ENCODE data around the gene CRACR2A. TPM values are rescaled to one million over a fixed set of nuclear protein-coding genes. Genes with fewer than 3 reads are reported as not detected.

The CRACR2A gene
- total RNA-seq, 1 experiment from 2014 or later = not detected

DNA sequence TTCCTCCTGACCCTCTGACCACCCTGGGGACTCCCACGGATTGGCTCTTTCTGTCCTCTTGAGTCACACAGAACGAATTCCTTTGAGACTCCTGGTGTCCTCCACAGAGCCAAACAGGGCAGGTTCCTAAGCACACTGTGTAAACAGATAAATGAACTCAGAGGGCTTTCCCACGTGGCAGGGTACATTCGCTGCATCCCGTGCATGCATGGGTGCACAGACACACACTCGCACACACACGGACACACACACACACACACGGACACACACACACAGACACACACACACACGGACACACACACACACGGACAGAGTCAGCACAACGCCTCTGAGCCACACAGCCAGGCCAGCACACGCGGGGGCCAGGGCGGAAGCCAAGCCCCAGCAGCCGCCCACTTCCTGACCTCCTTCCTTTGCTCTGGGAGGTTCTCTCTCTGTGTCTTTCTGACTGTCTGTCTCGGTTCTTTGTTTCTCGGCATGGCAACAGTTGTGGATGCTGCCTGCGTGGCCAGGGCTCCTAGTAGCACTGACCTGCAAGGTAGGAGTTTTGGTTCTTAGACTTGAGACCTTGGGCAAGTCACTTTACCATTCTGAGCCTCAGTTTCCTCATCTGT lies 706 bp downstream of the CRACR2A start:
- no peak for DNase-seq (ENCODE audit: low spot score)

DNA sequence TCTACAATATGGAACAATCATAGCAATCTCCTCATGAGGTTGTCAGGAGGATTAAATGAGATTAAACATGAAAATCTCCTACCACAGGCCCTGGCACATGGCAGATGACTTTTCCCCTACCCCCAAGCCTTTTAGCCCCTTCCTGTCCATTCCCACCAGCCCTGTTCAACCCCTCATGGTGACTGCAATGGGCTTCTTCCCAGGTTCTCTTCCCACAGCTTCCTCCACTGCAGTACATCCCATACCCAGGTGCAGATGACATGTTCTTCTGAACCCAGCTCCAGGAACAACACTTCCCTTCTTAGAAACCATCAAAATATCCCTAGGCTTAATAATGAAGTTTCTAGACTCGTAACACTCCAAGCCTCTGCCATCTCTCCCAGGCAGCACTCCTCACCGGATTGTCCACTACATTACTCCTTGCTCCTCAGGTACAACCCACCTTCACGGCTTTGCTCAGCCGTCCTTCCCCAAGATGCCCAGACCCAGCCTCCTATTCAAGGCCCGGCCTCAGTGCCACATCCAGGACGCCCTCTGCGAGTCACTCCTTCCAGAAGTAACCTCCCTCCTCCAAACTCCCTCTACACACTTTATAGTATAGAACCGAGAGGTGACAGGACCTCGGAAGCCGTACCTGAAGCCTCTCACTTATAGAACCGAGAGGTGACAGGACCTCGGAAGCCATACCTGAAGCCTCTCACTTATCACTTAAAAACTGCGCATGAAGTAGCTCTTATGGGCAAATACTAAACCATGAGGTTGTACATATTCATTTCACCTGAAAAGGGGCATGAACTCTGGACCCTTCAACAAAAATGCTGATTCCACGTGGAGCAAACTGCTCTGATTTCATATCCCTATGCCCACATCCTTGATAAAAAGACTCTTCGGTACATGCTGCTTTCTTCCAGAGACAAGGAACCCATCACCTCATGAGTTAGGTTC lies 1.5 kb downstream of the CRACR2A start:
- DNase-seq (ENCODE audit: low spot score) = no peak

DNA sequence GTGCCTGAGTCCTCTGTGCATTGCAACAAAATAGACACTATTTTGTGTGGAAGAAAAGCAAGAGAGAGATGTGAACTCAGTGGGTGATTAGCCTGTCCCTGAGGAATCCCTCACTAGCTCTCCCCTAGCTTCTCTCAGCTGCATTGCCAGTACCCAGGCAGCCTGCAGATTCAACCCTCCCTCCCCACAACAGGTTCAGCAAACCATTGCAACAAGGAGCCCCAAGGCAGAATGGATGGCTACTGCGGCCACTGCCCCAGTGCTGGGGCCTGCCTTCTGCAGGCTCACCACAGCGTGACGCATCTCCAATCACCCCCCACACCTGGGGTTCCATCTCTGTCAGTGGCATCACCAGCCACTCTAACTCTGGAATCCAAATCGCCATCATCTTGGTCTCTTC lies 2.3 kb downstream of the CRACR2A start:
- DNase-seq (ENCODE audit: low spot score) = no peak

DNA sequence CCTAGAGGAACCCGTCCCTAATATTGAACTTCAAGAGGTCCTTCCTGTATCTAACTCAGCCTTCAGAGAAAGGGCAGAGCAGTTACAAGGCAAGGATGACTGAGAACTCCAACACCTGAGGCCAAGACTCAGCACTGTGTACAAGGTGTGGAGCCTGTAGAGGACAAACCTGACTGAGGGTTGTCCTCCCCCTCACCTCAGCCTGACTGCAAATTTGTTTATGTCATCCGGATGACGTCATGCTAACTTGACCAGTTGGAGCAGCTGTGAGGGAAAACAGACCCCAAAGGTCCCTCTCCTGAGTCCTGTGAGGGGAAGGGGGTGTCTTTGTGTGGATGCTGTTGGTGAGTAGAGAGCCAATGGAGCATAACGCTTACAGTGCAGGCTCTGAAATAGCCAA lies 4.3 kb downstream of the CRACR2A start:
- DNase-seq (ENCODE audit: low spot score) = no peak

DNA sequence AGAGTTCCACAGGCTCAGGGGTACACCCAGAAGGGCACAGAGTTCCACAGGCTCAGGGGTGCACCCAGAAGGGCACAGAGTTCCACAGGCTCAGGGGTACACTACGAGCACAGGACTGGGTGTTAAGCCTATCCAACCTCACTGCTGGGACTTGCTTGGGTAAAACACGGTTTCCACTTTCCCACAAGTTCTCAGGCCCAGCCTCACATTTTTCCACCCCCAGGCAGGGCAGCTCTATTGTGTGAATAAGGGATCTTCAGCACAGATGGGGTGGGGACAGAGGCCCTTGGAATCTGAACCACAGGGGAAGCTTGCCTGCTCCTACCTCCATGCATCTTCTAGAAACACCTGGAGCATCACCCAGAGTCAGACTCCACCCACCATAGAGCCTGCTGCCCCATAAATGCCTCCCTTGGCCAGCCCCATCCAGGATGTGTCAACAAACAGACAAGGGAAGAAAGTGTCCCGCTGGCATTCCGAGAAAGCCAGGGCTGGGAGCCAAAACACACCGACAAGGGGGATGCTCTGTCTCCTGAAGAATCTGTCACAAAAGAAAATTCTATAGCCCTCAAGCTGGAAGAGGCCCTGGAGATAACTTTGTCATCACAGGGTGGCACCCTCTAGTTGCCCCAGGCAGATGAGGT lies 4.8 kb downstream of the CRACR2A start:
- DNase-seq (ENCODE audit: low spot score) = no peak

DNA sequence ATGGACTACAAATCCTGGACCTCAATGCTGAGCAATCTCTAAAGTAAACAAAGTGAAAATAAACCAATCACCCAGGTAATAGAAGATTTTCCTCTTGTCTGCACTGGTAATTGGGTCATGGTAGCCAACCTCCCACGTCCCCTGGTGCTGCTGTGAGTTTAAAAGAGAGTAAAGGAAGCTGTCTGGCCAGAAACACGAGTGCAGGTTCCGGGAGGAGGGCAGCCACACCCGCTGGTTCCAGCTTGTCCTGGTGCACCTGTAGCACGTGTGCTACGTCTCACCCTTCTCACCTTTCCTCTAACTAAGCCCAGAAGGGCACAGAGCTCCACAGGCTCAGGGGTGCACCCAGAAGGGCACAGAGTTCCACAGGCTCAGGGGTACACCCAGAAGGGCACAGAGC lies 5.4 kb downstream of the CRACR2A start:
- no peak for DNase-seq (ENCODE audit: low spot score)

DNA sequence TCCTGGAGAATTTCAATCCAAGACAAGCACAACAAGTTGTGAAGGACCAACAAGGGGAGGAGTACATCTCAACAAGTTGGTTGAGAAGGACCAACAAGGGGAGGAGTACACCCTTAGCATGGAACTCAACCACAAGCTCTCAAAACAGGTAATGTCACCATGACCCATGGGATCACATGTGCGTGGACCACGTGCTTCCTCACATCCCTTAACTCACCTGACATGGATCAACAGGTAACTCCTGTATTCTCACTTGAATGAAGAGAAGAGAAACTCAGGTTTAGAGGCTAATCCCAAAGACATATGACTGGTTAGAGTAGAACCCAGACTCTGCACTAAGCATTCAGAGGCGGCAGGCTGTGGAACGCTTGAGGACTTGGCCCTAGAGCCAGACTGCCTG lies 6.2 kb downstream of the CRACR2A start:
- no peak for DNase-seq (ENCODE audit: low spot score)

DNA sequence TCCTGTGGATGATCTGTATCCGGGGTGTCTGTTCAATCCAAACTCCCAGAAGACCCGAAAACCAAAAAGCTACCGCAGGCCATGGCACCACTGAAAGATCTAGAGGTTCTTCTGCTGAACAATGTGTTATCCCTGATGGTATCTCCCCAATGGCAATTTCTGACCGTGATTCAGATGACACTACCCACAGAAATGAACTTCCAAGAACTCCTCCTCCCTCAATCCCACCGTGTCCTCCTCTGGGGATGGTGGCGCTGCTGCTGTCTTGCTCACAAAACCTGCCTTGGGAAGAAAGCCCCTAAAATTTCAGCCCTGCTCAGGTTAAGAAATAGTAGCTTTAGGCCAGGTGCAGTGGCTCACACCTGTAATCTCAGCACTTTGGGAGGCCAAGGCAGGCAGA lies 7.8 kb downstream of the CRACR2A start:
- no peak for DNase-seq (ENCODE audit: low spot score)

DNA sequence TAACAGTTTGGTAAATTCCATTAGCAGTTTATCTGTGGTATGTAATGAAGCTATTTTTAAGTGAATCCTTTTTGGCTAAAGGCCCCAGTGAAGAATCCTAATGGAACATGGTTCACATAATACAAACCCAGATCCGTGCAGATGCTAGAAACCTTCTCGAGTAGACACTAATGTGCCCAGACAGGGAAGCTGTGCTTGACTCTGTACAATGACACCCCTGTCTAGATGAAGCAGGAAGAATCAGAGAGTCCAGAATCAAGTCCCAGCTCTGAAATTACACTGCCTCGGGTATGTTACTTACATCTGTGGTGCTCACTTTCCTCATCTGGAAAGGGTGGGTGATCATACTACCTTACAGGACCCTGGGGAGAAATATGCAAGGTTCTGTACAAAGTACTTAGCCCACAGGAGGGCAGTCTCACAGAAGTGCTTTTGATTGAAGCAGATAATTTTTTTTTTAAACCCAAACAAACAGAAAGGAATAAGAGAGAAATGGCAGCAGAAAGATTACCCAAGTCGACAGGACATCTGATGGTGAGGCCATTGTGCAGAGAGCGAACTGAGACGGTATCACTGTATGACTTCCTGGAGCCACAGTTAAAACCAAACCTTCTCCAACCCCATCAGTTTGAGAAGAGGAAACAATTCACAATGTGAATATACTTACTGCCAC lies 8.5 kb downstream of the CRACR2A start:
- no peak for DNase-seq (ENCODE audit: low spot score)

DNA sequence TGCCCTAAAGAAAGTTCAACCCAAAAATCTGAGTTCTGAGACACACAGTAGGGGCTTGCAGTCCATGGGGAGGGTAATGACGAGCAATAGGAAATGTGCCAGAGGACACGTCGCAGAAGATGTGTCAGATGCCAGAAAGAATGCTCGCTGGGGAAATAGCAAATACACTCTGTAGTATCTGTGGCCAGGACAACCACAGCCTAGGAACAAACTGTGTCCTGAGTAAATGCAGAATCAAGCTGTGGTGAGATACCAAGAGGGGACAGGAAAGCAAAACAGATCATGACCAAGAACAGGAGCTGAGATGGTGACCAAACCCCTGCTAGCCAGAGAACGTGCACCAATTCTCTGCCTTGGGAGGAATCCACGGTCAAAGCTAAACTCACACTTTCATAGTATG lies 9.1 kb downstream of the CRACR2A start:
- DNase-seq (ENCODE audit: low spot score) = no peak

DNA sequence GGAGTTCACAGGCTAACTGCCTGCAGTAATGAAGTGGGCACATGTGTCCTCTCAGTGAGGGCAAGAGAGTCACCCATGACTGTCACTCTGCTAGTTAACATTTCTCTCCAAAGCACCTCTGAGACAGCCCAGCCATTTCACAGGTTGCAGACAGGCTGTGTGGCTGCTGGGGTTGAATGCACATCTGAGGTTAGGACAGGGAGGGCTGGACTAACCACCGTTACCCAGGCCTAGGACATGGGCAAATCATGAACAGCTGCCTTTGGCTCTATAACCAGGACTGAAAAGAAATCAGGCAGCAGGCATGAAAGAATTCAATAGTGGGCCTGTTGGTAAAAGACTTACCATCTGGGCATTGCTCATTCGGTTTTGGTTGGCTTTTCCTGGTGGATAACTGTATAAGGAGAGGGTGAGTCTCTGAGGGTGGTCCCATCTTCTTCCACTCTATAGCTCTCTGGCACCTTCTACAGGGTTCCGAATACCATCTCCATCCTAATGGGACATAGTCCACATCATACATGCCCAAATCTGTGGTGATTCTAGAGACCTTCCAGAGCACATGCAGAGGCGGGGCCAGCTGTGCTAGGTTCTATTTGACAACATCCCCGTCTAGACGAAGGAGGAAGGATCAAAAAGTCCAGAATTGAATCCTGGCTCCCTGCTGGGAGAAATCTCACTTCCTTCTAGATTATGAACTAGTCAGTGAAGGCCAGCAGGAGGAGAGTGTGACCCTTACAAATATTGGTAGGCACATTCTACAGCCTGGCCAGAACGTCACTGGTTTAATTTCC lies 10.8 kb downstream of the CRACR2A start:
- no peak for DNase-seq (ENCODE audit: low spot score)

DNA sequence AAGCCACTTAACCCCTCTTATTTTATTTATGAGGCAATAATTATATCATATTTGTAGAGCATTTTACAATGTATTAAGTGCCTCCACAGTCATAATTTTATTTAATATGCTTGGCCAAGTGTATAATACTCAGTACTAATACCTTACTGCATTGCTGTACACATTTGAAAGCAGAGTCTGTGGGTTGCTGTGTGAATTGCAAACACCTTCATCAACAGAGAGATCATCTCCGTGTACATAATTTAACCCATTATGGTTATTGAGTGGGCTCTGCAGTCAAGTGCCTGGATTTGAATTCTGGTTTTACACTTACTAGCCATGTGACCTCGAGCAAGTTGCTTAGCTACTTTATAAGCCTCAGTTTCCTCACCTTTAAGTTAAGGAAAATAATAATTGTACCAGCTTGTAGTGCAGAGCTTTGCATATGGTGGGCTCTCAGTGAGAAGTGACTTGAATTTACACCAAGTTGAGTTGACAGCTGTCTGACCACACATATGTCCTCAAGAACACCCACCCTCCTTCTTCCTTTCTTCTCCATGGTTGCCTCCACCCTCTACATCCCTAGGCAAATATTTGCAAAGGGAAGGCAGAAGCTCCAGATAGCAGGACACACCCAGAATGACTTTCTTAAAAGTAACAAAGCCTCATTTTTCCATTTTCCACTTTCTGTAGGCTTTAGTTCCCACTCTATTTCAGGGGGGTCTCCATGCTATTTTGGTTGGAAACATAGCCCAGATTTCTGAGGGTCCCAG lies 12.3 kb downstream of the CRACR2A start:
- no peak for DNase-seq (ENCODE audit: low spot score)

DNA sequence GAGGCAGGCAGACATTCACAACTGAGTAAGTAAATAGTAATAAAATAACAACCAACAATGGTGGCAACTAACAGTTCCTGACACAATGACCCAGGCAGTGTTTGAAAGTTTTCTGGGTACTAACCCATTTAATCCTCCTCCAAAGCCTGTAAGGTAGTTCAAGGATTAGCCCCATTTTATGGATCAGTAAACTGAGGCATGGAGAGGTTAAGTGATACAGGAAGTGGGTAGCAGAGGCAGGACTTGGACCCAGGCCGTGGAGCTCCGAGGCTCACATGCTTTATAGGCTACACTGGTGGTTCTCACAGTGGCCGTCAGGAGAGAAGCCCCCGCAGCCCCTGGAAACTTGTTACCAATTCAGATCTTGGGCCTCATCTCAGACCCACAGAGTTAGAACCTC lies 17.5 kb downstream of the CRACR2A start:
- DNase-seq (ENCODE audit: low spot score) = no peak

DNA sequence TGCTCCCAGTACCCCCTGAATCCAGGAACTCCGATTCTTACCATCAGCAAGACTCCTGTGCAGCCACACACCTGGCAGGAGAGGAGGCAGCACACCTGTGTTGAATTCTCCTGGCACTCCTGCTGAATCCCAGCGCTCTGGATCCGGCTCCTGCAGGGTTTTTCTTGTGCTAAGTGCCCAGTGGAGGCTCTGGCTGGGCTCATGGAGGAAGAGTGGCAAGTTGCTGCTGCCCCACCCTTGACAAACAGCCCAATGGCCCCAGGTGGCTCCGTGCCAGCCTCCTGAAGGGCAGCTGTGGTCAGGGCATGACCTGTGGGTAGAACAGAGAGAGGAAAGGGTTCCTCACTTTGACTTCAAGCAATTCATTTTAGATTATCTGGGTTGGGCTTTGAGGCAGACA lies 20.0 kb downstream of the CRACR2A start:
- no peak for DNase-seq (ENCODE audit: low spot score)

DNA sequence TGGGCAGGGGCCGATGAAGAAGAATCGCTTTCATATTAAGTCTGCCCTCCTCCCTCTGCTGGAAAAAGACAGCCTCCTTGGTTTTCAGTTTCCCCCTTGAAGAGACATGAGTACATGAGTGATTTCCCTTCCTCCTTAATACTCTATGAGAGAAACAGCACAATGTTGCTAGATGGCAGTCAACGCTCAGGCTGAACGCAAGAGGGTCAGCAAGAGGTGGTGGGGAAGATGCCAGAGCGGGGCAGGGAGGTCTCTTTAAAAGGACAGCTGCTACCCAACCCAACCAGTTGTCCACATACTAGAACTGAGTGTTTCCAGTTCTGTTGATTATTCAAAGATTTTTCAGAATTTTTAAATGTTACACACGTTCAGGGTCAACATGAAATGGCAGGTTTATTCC lies 22.8 kb downstream of the CRACR2A start:
- no peak for DNase-seq (ENCODE audit: low spot score)

DNA sequence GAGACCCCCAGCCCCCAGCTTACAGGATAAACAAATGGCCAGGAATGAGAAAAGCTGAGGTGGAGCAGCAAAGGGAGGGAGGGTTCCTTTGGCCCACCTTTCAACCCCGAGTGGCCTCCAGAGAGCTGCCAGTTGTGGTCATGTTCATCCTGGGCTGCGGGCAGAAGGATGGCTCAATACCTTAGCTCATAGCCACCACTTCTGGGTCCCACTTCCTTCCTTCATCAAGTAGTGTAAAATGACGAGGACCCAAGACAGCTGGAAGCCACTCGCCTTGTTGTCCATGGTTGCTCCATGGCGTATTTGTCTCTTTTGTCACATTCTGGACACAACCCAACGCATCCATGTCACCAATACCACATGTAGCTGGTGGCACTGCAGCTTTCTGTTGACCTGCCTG lies 24.2 kb downstream of the CRACR2A start:
- no peak for DNase-seq (ENCODE audit: low spot score)

DNA sequence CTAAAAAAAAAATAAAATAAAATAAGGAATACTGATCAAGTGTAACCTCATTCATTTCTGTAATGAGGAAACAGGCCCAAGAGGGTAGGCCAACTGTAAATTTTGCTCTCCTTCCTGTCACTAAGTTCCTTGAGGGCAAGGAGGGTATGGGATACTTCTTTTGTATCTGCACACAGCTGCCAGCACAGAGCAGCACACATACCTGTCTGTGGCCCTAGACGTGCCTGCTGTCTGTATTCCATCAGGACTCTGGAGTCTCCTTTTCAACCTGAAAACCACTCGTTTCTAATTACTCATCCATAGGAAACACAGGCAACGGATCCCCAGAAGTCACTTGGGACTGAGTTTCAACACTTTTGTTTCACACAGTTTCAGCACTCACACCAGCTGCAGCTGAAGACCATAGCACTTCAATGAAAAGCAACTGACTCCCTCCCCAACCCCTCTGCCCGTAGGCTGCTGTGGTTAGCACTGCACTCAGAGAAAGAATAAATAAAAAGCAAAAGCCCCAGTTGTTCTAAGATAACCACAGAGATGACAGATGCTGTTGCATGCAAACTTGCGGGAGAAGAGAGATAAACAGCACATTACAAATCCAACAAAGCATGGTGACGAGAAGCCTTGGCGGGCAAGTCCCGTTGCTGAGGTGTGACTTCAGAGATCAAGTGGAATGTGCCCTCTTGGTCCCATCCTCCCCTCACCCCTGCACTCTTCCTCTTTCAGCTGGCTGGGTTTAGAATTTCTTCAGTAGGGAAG lies 24.9 kb downstream of the CRACR2A start:
- no peak for DNase-seq (ENCODE audit: low spot score)

DNA sequence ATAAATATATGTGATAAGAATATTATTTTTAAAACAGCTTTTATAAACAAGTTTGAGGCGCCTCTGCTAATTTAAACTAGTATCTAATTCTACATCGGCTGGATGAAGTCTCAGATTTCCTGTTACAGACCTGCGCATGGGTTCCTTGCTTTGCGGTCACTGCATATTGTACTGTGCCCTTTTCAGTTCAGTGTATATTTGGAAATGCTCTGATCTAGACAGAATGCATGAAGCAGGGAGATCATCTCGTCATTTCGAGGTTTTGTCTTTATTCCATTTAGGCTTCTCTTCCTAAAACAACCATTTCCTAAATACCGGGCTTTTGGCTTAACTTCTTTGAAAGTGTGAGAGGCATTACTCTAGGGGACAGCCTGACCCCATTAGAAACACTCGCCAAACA lies 25.6 kb downstream of the CRACR2A start:
- no peak for DNase-seq (ENCODE audit: low spot score)

DNA sequence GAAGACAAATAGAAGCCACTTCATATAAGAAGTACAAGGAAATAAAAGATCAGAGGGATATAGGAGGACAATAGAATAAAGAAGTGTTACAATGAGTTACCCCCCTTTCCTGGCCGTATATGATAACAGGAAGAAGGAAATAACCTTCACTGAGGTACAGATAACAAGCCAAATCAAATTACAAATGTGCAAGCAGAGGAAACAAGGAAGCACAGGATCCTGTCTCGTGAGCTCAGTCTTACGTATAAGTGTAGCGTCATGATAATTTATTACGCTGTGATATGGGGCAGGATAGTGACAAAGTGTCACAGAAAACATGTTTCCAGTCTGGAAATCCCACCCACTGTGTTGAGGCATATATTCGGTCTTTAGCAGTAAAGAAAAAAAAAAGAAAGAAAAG lies 26.5 kb downstream of the CRACR2A start:
- no peak for DNase-seq (ENCODE audit: low spot score)

All from A172 (cell line).